Mucosa of rectum (tissue), 2 donors: Measurements from ENCODE around the gene DDR2.
A peak's percentile ranks its signal among the peaks of the same experiment; 100 is the strongest.

Experiments
- H3K27ac ChIP-seq, 2 donors: one replicate each; pipeline ENCODE4 v1.7.0; 2013; ENCODE audit warnings: inconsistent platforms in 2 of 2, low read depth in 2 of 2, low read length in 2 of 2
- H3K27me3 ChIP-seq, 2 donors: one replicate each; pipeline ENCODE4 v1.7.0; 2013; ENCODE audit warnings: low read length in 2 of 2; ENCODE audit not compliant: control insufficient read depth in 2 of 2, insufficient read depth in 2 of 2
- H3K36me3 ChIP-seq, 2 donors: one replicate each; pipeline ENCODE4 v1.7.0; 2013; ENCODE audit warnings: low read length in 2 of 2; ENCODE audit not compliant: control insufficient read depth in 2 of 2, insufficient read depth in 2 of 2
- H3K4me1 ChIP-seq, 2 donors: one replicate each; pipeline ENCODE4 v1.7.0; 2013; ENCODE audit warnings: low read length in 2 of 2, mild to moderate bottlenecking in 1 of 2; ENCODE audit not compliant: control insufficient read depth in 2 of 2, insufficient read depth in 2 of 2
- H3K4me3 ChIP-seq, 2 donors: one replicate each; pipeline ENCODE4 v1.7.0; 2013; ENCODE audit warnings: low read length in 2 of 2
- H3K9ac ChIP-seq, 2 donors: one replicate each; pipeline ENCODE4 v1.7.0; 2013; ENCODE audit warnings: low read length in 2 of 2, low read depth in 1 of 2, mild to moderate bottlenecking in 1 of 2
- H3K9me3 ChIP-seq, 2 donors: one replicate each; pipeline ENCODE4 v1.7.0; 2013; ENCODE audit warnings: low read length in 2 of 2; ENCODE audit not compliant: control insufficient read depth in 2 of 2
- donor health status: healthy.
- donor health status: Normal muscosa, but diverticular disease.

DDR2 gene

GRCh38 chr1:162679298-162679697, 47.0 kb downstream of the DDR2 start:
- Histone ChIP-seq H3K9me3 (no peaks in the 10 kb centered on the region), H3K4me3 (no peak overlapping the region), H3K27ac (no peak overlapping the region), H3K9ac (no peak overlapping the region), H3K36me3 (no peaks in the 10 kb centered on the region), H3K27me3 (no peaks in the 10 kb centered on the region), H3K4me1 (no peaks in the 10 kb centered on the region)

DNA sequence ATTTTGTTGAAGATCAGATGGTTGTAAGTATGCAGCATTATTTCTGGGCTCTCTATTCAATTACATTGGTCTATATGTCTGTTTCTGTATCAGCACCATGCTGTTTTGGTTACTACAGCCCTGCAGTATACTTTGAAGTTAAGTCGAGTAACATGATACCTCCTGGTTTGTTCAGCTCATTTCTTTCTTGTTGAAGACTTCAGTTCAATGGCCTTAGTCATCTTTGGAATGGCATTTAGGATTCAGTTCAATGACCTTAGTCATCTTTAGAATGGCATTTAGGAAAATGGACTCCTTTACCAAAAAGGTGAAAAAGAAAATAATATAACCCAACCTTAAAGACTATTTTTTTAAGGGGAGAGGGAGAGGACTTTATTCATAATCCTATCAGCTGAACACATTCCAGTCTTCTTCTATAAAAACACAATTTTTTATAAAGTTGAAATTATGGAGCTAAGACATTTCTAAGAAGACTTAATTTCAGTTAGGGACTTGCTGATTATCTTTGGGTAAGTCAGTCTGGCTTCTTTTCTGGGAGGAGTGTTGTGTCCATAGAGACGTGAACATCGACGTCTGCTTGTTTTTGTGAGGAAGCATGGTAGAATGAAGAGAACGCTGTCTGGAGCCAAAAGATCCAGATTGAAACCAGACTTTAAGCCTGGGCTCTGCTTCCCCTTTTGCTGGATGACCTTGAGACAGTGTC, 48.3 kb downstream of the DDR2 start:
- H3K27ac ChIP-seq: no peak overlapping the region
- no peak overlapping the region for H3K9ac ChIP-seq
- no peaks in the 10 kb centered on the region for H3K4me1 ChIP-seq
- no peak overlapping the region for H3K4me3 ChIP-seq
- H3K36me3 ChIP-seq: no peaks in the 10 kb centered on the region
- no peaks in the 10 kb centered on the region for H3K27me3 ChIP-seq
- no peaks in the 10 kb centered on the region for H3K9me3 ChIP-seq

DNA sequence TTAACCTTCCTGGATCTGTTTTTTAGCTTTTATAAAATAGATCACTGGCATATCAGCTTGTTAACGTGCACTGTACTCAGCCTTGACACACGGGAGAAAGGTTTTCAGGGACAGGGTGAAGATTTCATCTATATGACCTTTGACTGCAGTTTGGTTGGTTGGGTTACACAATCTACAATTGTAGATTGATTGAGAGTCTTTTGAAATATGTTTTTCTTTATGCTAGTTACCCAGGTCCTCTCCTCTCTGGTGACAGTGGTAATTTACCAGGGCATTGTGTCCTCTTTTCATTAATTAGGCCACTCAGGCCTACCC, 48.8 kb downstream of the DDR2 start:
- no peaks in the 10 kb centered on the region for H3K4me1 ChIP-seq
- H3K27ac ChIP-seq: no peak overlapping the region
- H3K4me3 ChIP-seq: no peak overlapping the region
- H3K27me3 ChIP-seq: no peaks in the 10 kb centered on the region
- H3K9me3 ChIP-seq: no peaks in the 10 kb centered on the region
- no peaks in the 10 kb centered on the region for H3K36me3 ChIP-seq
- H3K9ac ChIP-seq: no peak overlapping the region

DNA sequence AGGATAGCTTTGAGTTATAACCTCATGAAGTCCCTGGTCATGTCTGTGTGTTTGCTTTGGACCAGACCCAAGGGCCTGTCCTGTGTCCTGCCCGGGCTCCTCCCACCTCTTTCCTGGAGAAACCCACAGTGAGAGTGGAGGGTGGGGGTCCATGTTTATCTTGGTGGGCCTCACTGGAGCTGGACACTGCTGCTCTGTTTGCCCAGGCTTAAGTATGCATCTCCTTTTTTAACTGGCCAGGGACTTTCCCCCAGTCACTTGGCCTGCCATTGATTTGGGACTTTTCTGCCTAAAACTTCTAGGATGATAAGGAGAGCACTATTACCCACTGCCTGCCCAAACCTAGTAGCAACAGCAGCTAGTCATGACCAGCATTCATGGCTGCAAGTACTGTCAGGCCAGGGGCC, 49.8 kb downstream of the DDR2 start:
- Histone ChIP-seq H3K9me3 (no peaks in the 10 kb centered on the region), H3K4me3 (no peak overlapping the region), H3K27ac (no peak overlapping the region), H3K4me1 (no peaks in the 10 kb centered on the region), H3K36me3 (no peaks in the 10 kb centered on the region), H3K9ac (no peak overlapping the region), H3K27me3 (no peaks in the 10 kb centered on the region)

GRCh38 chr1:162687870-162688269, 55.6 kb downstream of the DDR2 start:
- Histone ChIP-seq H3K9me3 (no peaks in the 10 kb centered on the region), H3K36me3 (no peaks in the 10 kb centered on the region), H3K4me1 (peaks cover 0 to 5% of the 10 kb centered on the region in 2 donors), H3K27ac (peak overlapping the region in 1 of 2 donors; percentile 12), H3K9ac (no peak overlapping the region), H3K27me3 (no peaks in the 10 kb centered on the region), H3K4me3 (no peak overlapping the region)

DNA sequence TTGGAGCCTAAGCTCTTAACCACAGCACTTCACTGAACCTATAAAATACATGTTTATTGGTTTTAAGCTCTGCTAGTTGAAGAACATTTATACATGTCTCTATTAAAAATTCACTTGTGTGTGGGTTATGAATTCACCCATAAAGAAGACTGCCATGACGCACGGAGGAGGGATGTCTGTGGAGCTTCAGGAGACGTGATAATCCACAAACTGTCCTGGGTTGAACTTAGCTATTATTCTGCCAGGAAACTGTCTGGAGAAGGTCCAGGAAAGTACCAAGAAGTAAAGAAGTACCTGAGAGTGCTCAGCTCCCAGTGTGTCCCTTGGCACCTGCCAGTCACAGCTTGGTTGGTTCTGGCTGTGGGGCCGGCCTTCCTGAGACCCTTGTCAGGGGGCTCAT, 56.3 kb downstream of the DDR2 start:
- H3K4me3 ChIP-seq: no peak overlapping the region
- H3K27me3 ChIP-seq: no peaks in the 10 kb centered on the region
- no peaks in the 10 kb centered on the region for H3K36me3 ChIP-seq
- peaks cover 0 to 5% of the 10 kb centered on the region in 2 donors for H3K4me1 ChIP-seq
- no peaks in the 10 kb centered on the region for H3K9me3 ChIP-seq
- H3K27ac ChIP-seq: no peak overlapping the region
- no peak overlapping the region for H3K9ac ChIP-seq

- H3K27me3 ChIP-seq: no peaks in the 10 kb centered on the region
- H3K36me3 ChIP-seq: no peaks in the 10 kb centered on the region
- no peak overlapping the region for H3K9ac ChIP-seq
- no peak overlapping the region for H3K27ac ChIP-seq
- H3K9me3 ChIP-seq: no peaks in the 10 kb centered on the region
- H3K4me1 ChIP-seq: peaks cover 0 to 5% of the 10 kb centered on the region in 2 donors
- no peak overlapping the region for H3K4me3 ChIP-seq
These were observed 56.7 kb downstream of the DDR2 start for GRCh38 chr1:162688931-162689330.

GRCh38 chr1:162689745-162690671, 57.7 kb downstream of the DDR2 start:
- peak overlapping the region in 1 of 2 donors; percentile 7 for H3K27ac ChIP-seq
- no peaks in the 10 kb centered on the region for H3K36me3 ChIP-seq
- H3K4me1 ChIP-seq: peaks cover 0 to 5% of the 10 kb centered on the region in 2 donors
- no peak overlapping the region for H3K4me3 ChIP-seq
- H3K9ac ChIP-seq: no peak overlapping the region
- H3K9me3 ChIP-seq: no peaks in the 10 kb centered on the region
- H3K27me3 ChIP-seq: no peaks in the 10 kb centered on the region

GRCh38 chr1:162690672-162691434, 58.6 kb downstream of the DDR2 start:
- Histone ChIP-seq H3K27me3 (no peaks in the 10 kb centered on the region), H3K27ac (peak overlapping the region; percentile 4 to 56), H3K9ac (no peak overlapping the region), H3K4me1 (peaks cover 0 to 5% of the 10 kb centered on the region in 2 donors), H3K36me3 (no peaks in the 10 kb centered on the region), H3K4me3 (no peak overlapping the region), H3K9me3 (no peaks in the 10 kb centered on the region)
